COLO668 (cell line): ENCODE measurements around the gene BUB1B.
A peak's percentile ranks its signal among the peaks of the same experiment; 100 is the strongest.

Source experiments
- DNase-seq: peaks from one replicate; lab custom pipeline; 2025; ENCODE audit not compliant: unreplicated experiment; lab: John Stamatoyannopoulos, UW

The BUB1B gene

GRCh38 chr15:40239693-40240618 is 79.1 kb downstream of the BUB1B start:
- DNase-seq, result no peak

- no peak for DNase-seq
Measured at GRCh38 chr15:40240619-40241221, 79.9 kb downstream of the BUB1B start.

GRCh38 chr15:40241269-40242212 is 80.7 kb downstream of the BUB1B start:
- no peak for DNase-seq

- no peak for DNase-seq
Measured at GRCh38 chr15:40242213-40242599, 81.3 kb downstream of the BUB1B start.

GRCh38 chr15:40242601-40243000 is 81.7 kb downstream of the BUB1B start:
- no peak for DNase-seq

- no peak for DNase-seq
Measured at GRCh38 chr15:40243126-40243810, 82.4 kb downstream of the BUB1B start.

- no peak for DNase-seq
Measured at GRCh38 chr15:40244961-40245523, 84.2 kb downstream of the BUB1B start.

- no peak for DNase-seq
Measured at GRCh38 chr15:40245666-40246450, 85.0 kb downstream of the BUB1B start.

- no peak for DNase-seq
Measured at GRCh38 chr15:40246496-40247280, 85.8 kb downstream of the BUB1B start.

GRCh38 chr15:40247406-40247971 is 86.6 kb downstream of the BUB1B start:
- no peak for DNase-seq

- DNase-seq, result peak; percentile 11
Measured at GRCh38 chr15:40248006-40248783, 87.3 kb downstream of the BUB1B start.

- no peak for DNase-seq
Measured at GRCh38 chr15:40249477-40250303, 88.8 kb downstream of the BUB1B start.

GRCh38 chr15:40250304-40250656 is 89.4 kb downstream of the BUB1B start:
- no peak for DNase-seq

GRCh38 chr15:40250771-40251483 is 90.1 kb downstream of the BUB1B start:
- DNase-seq, result no peak

- no peak for DNase-seq
Measured at GRCh38 chr15:40251486-40252140, 90.7 kb downstream of the BUB1B start.

GRCh38 chr15:40252141-40252437 is 91.2 kb downstream of the BUB1B start:
- DNase-seq, result peak; percentile 70
